ENCODE data around the gene SLC19A3. TPM values are rescaled to one million over a fixed set of nuclear protein-coding genes. Genes with fewer than 3 reads are reported as not detected.
A peak's percentile ranks its signal among the peaks of the same experiment; 100 is the strongest.
"Not testable (repeated sequence)": the region's sequence is repeated elsewhere in the genome, so short reads cannot be mapped to it uniquely, and the experiment has no call there.

SLC19A3 gene
- total RNA-seq (not detected), polyA plus RNA-seq (not detected)

DNA sequence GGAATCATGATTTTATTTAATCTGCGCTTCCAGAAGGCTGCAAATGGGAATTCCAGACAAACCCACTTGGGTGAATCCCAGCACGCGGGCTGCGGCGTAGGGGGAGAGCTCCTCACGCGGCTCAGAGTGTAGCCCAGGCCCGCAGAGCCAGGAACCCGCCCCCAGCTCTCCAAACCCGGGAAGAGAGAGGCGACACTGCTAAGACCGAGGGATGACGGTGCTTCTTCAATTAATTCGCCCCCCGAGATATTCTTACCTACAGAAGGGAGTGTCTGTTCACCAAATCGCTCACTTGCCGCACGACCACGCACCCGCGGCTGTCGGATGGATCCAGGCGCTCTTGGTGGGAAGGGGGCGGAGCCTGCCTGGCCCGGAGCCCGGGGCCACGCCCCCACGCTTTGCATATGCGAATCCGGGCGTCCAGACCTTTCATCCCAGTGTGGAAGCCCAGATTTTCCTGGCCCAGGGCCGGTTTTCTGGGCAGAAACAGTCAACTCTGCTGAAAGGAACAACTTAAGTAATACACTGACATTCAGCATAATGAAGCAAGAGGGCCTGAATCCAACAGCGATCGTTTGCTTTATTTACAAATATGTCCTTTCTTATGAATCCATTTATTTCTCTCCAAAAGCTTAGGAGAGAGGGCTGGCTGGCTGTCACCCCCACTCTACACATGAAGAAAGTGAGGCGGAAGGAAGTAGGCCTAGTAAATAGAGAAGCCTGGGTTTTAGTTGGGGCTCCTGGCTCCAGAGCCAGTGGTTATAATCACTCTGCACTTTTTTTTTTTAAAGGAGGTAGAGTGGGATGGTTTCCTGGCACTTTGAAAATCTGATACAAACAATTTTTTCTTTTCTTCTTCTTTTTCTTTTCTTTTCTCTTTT, at the start of gene SLC19A3:
SLC19A3 (minus strand) TSS at position 342 of the 881 bp plus-strand sequence. CDS start 15,710 bp downstream, outside the sequence.
- H3K27me3 ChIP-seq (ENCODE audit: insufficient read depth, low read length): no peaks in the 10 kb centered on the region
- POLR2A ChIA-PET (ENCODE audit: partially characterized antibody): no interaction called here
- Mint-ChIP-seq H3K27me3 (peaks cover 9 to 29% of the 10 kb centered on the region in 2 donors), H3K4me3 (peak within 1 kb of the TSS in 6 of 8 donors; percentile 7 to 58 (median 22)), H3K9me3 (no peaks in the 10 kb centered on the region), H3K36me3 (no peaks in the 10 kb centered on the region), H3K27ac (no peak within 1 kb of the TSS), H3K4me1 (peaks cover 0 to 7% (median 0%) of the 10 kb centered on the region in 4 donors)
- intact Hi-C loops (cut with micrococcal nuclease): no loop called here
- no peak for DNase-seq
- no peak within 1 kb of the TSS for H3K4me3 ChIP-seq (ENCODE audit: low read length in 2 of 2)
- H3K27ac ChIP-seq (ENCODE audit: low read depth, low read length): no peak within 1 kb of the TSS
- CTCF ChIA-PET (ENCODE audit: partially characterized antibody): interaction anchor here (0.6 kb wide), 1 partner anchor 79 kb away, joined by 3 read pairs; no protein-coding TSS in a partner anchor
- no peaks in the 10 kb centered on the region for H3K36me3 ChIP-seq (ENCODE audit: insufficient read depth, low read length)
- no peaks in the 10 kb centered on the region for H3K9me3 ChIP-seq (ENCODE audit: control insufficient read depth in 1 of 2, low read length in 2 of 2)
- H3K4me1 ChIP-seq (ENCODE audit: insufficient read depth, low read length): peaks cover 2% of the 10 kb centered on the region

DNA sequence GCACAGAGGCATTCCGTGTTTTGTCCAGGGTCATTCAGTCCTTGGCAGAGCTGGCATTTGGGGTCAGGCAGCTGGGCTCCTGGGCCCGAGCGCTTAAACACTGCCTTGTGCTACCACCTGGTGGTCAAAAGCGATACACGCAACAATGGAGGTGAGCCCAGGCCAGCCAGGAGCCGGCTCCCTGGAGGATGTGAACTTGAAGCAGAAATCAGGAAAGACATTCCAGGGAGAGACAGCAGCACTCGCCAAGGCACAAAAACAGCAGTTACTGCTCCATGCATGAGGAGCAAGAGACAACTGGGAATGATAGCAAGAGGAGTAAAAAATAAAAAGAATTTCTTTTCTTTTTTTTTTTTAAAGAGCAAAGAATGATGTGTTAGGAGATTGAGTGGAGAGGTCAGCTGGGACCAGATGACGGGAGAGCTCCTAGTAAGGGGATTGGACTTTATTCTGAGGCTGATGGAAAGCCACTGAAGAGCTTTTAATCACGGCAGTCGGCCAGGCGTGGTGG, 48.6 kb upstream of the SLC19A3 start:
- H3K4me1 ChIP-seq (ENCODE audit: insufficient read depth, low read length): no peaks in the 10 kb centered on the region
- Mint-ChIP-seq H3K4me3 (no peak overlapping the region), H3K27ac (peak overlapping the region in 1 of 7 donors; percentile 66), H3K9me3 (no peaks in the 10 kb centered on the region), H3K4me1 (peaks cover 0 to 4% (median 2%) of the 10 kb centered on the region in 4 donors), H3K27me3 (peaks cover 0 to 3% of the 10 kb centered on the region in 2 donors), H3K36me3 (no peaks in the 10 kb centered on the region)
- H3K4me3 ChIP-seq (ENCODE audit: low read length in 2 of 2): no peak overlapping the region
- intact Hi-C loops (cut with micrococcal nuclease): loop anchor here (1.0 to 10.0 kb wide), 6 partner anchors 108 to 532 kb away; partner anchors contain the start of gene AGFG1
- POLR2A ChIA-PET (ENCODE audit: partially characterized antibody): interaction anchor here (0.6 kb wide), 1 partner anchor 299 kb away, joined by 5 read pairs; no protein-coding TSS in a partner anchor
- H3K27me3 ChIP-seq (ENCODE audit: insufficient read depth, low read length): no peaks in the 10 kb centered on the region
- CTCF ChIA-PET (ENCODE audit: partially characterized antibody): interaction anchor here (0.7 to 4.4 kb wide), 42 partner anchors 8 to 733 kb away, joined by 3 to 37 read pairs (median 3); partner anchors contain the start of gene DAW1
- H3K27ac ChIP-seq (ENCODE audit: low read depth, low read length): no peak overlapping the region
- DNase-seq: peak in 4 of 5 donors; percentile 41 to 52 (median 46)
- no peaks in the 10 kb centered on the region for H3K36me3 ChIP-seq (ENCODE audit: insufficient read depth, low read length)
- no peaks in the 10 kb centered on the region for H3K9me3 ChIP-seq (ENCODE audit: control insufficient read depth in 1 of 2, low read length in 2 of 2)

DNA sequence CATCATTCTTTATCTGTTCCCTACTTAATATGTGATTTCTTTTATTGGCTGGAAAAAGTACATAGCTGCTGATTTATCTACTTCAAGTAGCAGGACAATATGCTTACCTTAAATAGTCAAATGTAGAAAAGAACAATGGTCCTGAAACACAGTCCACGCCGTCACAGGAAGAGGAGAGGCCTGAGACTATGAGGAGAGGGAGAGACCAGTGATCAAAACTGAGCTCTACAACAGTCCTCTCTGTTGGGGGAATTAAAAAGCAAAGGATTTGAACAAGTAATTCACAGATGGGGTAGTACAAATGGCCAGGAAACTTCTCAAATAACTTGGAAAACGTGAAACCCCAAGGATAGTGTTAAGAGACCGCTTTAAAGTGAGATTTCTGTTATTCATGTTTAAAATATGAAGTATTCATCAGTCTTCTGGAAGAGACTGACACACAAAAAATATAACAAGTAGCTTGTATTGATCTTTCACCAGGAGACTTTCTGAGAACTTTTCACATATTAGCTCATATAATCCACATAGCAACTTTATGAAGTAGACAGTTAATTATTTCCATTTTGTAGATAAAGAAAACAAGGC, 48.1 kb upstream of the SLC19A3 start:
- Mint-ChIP-seq H3K36me3 (no peaks in the 10 kb centered on the region), H3K9me3 (no peaks in the 10 kb centered on the region), H3K4me1 (peaks cover 0 to 4% (median 2%) of the 10 kb centered on the region in 4 donors), H3K27ac (no peak overlapping the region), H3K4me3 (no peak overlapping the region), H3K27me3 (peaks cover 0 to 3% of the 10 kb centered on the region in 2 donors)
- intact Hi-C loops (cut with micrococcal nuclease): loop anchor here (1.0 to 10.0 kb wide), 6 partner anchors 108 to 531 kb away; partner anchors contain the start of gene AGFG1
- no peaks in the 10 kb centered on the region for H3K36me3 ChIP-seq (ENCODE audit: insufficient read depth, low read length)
- ChIA-PET CTCF (ENCODE audit: partially characterized antibody) (interaction anchor here (0.7 to 4.4 kb wide), 41 partner anchors 9 to 732 kb away, joined by 3 to 37 read pairs (median 3); partner anchors contain the start of gene DAW1), POLR2A (ENCODE audit: partially characterized antibody) (interaction anchor here (0.6 kb wide), 1 partner anchor 298 kb away, joined by 5 read pairs; no protein-coding TSS in a partner anchor)
- no peaks in the 10 kb centered on the region for H3K9me3 ChIP-seq (ENCODE audit: control insufficient read depth in 1 of 2, low read length in 2 of 2)
- no peaks in the 10 kb centered on the region for H3K27me3 ChIP-seq (ENCODE audit: insufficient read depth, low read length)
- no peak overlapping the region for H3K27ac ChIP-seq (ENCODE audit: low read depth, low read length)
- DNase-seq: no peak
- H3K4me1 ChIP-seq (ENCODE audit: insufficient read depth, low read length): no peaks in the 10 kb centered on the region
- H3K4me3 ChIP-seq (ENCODE audit: low read length in 2 of 2): no peak overlapping the region

DNA sequence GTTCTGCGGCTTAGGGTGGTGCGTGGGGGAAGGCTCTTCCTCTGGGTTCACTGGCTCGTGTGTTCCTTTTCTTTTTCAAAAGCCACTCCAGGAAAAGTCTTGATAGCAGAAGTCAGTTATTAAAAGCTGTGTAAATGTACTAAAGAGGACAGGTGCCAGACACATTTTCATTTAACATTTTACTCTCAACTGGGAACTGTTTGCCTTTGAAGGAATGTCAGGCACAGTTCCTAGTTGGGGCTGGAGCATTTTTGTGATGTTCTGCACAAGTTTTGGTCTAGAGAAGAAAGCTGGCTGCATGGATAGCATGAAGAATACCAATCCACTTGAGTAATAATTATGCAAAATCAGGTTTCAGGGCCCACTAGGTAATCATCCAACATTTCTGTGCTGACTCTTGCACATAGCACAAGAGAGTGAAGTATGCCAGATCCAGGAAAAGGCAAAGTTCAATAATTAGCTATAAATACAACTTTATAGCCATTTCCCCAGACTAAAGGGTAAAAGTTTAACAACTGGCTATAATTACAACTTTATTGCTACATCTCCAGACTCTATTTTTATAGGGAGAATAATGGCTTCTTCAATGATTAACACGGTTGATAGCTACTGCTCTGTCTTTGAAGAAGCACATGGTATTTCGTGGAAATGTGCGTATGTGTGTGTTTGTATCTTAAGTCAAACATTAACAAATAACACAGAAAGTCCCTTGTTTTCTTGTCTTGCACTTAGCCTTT, 44.1 kb upstream of the SLC19A3 start:
- no peaks in the 10 kb centered on the region for H3K27me3 ChIP-seq (ENCODE audit: insufficient read depth, low read length)
- H3K9me3 Mint-ChIP-seq: no peaks in the 10 kb centered on the region
- POLR2A ChIA-PET (ENCODE audit: partially characterized antibody): no interaction called here
- no peak overlapping the region for H3K27ac Mint-ChIP-seq
- intact Hi-C loops (cut with micrococcal nuclease): loop anchor here (10.0 kb wide), 2 partner anchors 357 to 527 kb away; no protein-coding TSS in a partner anchor
- CTCF ChIA-PET (ENCODE audit: partially characterized antibody): no interaction called here
- H3K4me3 ChIP-seq (ENCODE audit: low read length in 2 of 2): no peak overlapping the region
- no peaks in the 10 kb centered on the region for H3K4me1 ChIP-seq (ENCODE audit: insufficient read depth, low read length)
- no peaks in the 10 kb centered on the region for H3K9me3 ChIP-seq (ENCODE audit: control insufficient read depth in 1 of 2, low read length in 2 of 2)
- DNase-seq: no peak
- H3K36me3 ChIP-seq (ENCODE audit: insufficient read depth, low read length): no peaks in the 10 kb centered on the region
- no peak overlapping the region for H3K4me3 Mint-ChIP-seq
- peaks cover 3 to 8% of the 10 kb centered on the region in 2 donors for H3K27me3 Mint-ChIP-seq
- no peaks in the 10 kb centered on the region for H3K36me3 Mint-ChIP-seq
- H3K4me1 Mint-ChIP-seq: peaks cover 0 to 4% (median 2%) of the 10 kb centered on the region in 4 donors
- no peak overlapping the region for H3K27ac ChIP-seq (ENCODE audit: low read depth, low read length)

DNA sequence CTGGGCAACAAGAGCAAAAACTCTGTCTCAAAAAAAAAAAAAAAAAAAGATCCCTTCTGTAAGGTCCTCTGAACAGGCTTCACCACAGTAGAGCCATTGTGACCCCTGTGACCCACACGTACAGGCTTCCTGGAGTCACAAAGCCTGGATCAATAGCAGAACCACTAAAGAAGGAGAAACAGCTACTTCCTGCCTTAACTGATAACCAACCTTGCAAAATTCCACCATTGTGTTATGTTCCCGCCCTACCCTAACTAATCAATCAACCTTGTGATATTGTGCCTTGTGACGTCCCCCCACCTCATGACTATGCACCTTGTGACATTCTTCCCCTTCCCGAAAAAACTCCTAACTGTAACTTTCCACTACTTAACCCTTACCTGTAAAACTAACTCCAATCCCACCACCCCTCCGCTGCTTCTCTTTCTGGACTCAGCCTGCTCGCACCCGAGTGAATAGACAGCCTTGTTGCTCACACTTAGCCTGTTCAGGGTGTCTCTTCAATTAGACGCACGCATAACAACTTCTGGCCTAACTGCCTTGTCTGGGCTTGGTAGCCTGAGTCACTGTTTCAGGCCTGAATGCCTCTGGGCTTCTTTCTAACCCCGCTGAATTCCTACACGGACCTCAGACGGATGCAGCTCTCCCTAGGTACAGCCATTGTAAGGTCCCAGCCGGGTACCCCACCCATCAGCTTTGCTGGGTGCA, 41.7 kb upstream of the SLC19A3 start:
- peaks cover 4 to 10% of the 10 kb centered on the region in 2 donors for H3K27me3 Mint-ChIP-seq
- CTCF ChIA-PET (ENCODE audit: partially characterized antibody): no interaction called here
- no peak overlapping the region for H3K27ac Mint-ChIP-seq
- no peak overlapping the region for H3K4me3 Mint-ChIP-seq
- H3K27me3 ChIP-seq (ENCODE audit: insufficient read depth, low read length): no peaks in the 10 kb centered on the region
- intact Hi-C loops (cut with micrococcal nuclease): loop anchor here (10.0 kb wide), 2 partner anchors 355 to 525 kb away; no protein-coding TSS in a partner anchor
- H3K4me1 Mint-ChIP-seq: no peaks in the 10 kb centered on the region
- H3K4me1 ChIP-seq (ENCODE audit: insufficient read depth, low read length): no peaks in the 10 kb centered on the region
- no peaks in the 10 kb centered on the region for H3K9me3 ChIP-seq (ENCODE audit: control insufficient read depth in 1 of 2, low read length in 2 of 2)
- no peak overlapping the region for H3K27ac ChIP-seq (ENCODE audit: low read depth, low read length)
- H3K4me3 ChIP-seq (ENCODE audit: low read length in 2 of 2): no peak overlapping the region
- POLR2A ChIA-PET (ENCODE audit: partially characterized antibody): no interaction called here
- no peaks in the 10 kb centered on the region for H3K36me3 Mint-ChIP-seq
- no peaks in the 10 kb centered on the region for H3K36me3 ChIP-seq (ENCODE audit: insufficient read depth, low read length)
- DNase-seq: no peak
- H3K9me3 Mint-ChIP-seq: no peaks in the 10 kb centered on the region

DNA sequence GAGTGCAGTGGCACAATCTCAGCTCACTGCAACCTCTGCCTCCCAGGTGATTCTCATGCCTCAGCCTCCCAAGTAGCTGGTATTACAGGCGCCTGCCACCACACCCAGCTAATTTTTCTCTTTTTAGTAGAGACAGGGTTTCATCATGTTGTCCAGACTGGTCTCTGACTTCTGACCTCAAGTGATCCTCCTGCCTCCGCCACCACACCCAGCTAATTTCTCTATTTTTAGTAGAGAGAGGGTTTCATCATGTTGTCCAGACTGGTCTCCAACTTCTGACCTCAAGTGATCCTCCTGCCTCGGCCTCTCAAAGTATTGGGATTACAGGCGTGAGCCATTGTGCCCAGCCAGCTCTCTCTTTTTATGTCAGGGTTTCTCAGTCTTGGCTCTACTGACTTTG, 38.4 kb upstream of the SLC19A3 start:
- H3K27me3 Mint-ChIP-seq: peaks cover 3 to 10% of the 10 kb centered on the region in 2 donors
- H3K4me3 Mint-ChIP-seq; H3K36me3 Mint-ChIP-seq; H3K9me3 ChIP-seq (ENCODE audit: control insufficient read depth in 1 of 2, low read length in 2 of 2); H3K4me1 Mint-ChIP-seq; H3K4me1 ChIP-seq (ENCODE audit: insufficient read depth, low read length); intact Hi-C loops (cut with micrococcal nuclease); DNase-seq; H3K9me3 Mint-ChIP-seq; H3K27ac Mint-ChIP-seq; H3K27ac ChIP-seq (ENCODE audit: low read depth, low read length); POLR2A ChIA-PET (ENCODE audit: partially characterized antibody); H3K4me3 ChIP-seq (ENCODE audit: low read length in 2 of 2); H3K27me3 ChIP-seq (ENCODE audit: insufficient read depth, low read length); H3K36me3 ChIP-seq (ENCODE audit: insufficient read depth, low read length): not testable (repeated sequence)
- CTCF ChIA-PET (ENCODE audit: partially characterized antibody): interaction anchor here (2.3 kb wide), 1 partner anchor 10 kb away, joined by 15 read pairs; no protein-coding TSS in a partner anchor
